ENCODE data around the gene WDR5. TPM values are rescaled to one million over a fixed set of nuclear protein-coding genes. Genes with fewer than 3 reads are reported as not detected.

WDR5 gene
- polyA plus RNA-seq, 1 of the 3 experiments (the other 2 are of a cell fraction), result 36.6 TPM

DNA sequence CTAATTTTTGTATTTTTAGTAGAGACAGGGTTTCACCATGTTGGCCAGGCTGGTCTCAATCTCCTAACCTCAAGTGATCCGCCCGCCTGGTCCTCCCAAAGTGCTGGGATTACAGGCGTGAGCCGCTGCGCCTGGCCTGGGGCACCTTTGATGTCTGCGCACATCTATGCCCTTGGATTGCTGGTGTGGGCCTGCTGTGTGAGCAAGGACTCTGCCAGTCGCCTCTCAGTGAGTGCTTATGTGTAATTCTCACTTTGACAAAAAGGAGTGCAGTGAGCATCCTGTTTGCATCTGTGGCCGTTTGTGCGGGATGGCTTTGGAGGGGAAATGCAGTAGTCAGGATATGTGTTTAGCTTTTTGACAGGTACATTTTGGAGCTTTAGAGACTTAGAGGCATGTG is 9.4 kb downstream of the WDR5 start:
- 97% methylated on average over 9 of the region's 9 CpGs for WGBS (ENCODE audit: low lambda C conversion rate)
- no peak for DNase-seq
- ChIA-PET CTCF (no interaction called here), POLR2A (no interaction called here)
- Histone ChIP-seq H3K4me3 (ENCODE audit: low read depth in 2 of 2, low read length in 1 of 2) (no peak overlapping the region), H3F3A (replicated peaks; ENCODE audit: insufficient read depth) (peaks cover 6% of the 10 kb centered on the region), H3K27me3 (ENCODE audit: insufficient read depth) (no peaks in the 10 kb centered on the region), H3K36me3 (replicated peaks in 1 of 2; ENCODE audit: control insufficient read depth in 1 of 2, insufficient read depth in 2 of 2, low read length in 1 of 2) (peaks cover 21 to 68% of the 10 kb centered on the region in 2 experiments), H3K9me3 (no peaks in the 10 kb centered on the region), H3K9me2 (no peaks in the 10 kb centered on the region), H3K9ac (no peak overlapping the region), H3K79me2 (ENCODE audit: insufficient read depth) (peaks cover 9% of the 10 kb centered on the region; the same call in 1 of the 2 replicates), H3K4me1 (ENCODE audit: control insufficient read depth in 1 of 2, insufficient read depth in 2 of 2, low read depth in 1 of 2, low read length in 1 of 2) (peaks cover 0 to 5% of the 10 kb centered on the region in 2 experiments; a peak in 1 of 4 replicates), H4K20me1 (ENCODE audit: insufficient read depth) (peaks cover 4% of the 10 kb centered on the region; the same call in 1 of the 2 replicates), H3K4me2 (no peak overlapping the region), H3K27ac (ENCODE audit: low read depth in 2 of 2, low read length in 1 of 2) (no peak overlapping the region), H2AFZ (ENCODE audit: low read depth) (no peak overlapping the region)
- TF ChIP-seq USF1 (IDR thresholded peaks at IDR 0.05; ENCODE audit: borderline replicate concordance, low read depth) (no peak), USF2 (IDR thresholded peaks at IDR 0.05; ENCODE audit: borderline replicate concordance, low read depth, low read length) (no peak), EP300 (IDR thresholded peaks at IDR 0.05; ENCODE audit: borderline replicate concordance in 1 of 2, low read depth in 1 of 2, low read length in 1 of 2) (no peak), JUND (IDR thresholded peaks at IDR 0.05) (no peak), RFX5 (IDR thresholded peaks at IDR 0.05; ENCODE audit: low read length) (no peak), FOSL2 (IDR thresholded peaks at IDR 0.05; ENCODE audit: borderline replicate concordance, low read depth) (no peak), ZBTB33 (IDR thresholded peaks at IDR 0.05; ENCODE audit: borderline replicate concordance, low read depth) (no peak), MXI1 (IDR thresholded peaks at IDR 0.05; ENCODE audit: low read depth, low read length) (no peak), RCOR1 (IDR thresholded peaks at IDR 0.05; ENCODE audit: low read length) (no peak)
- TF ChIP-seq, protein P1, sequence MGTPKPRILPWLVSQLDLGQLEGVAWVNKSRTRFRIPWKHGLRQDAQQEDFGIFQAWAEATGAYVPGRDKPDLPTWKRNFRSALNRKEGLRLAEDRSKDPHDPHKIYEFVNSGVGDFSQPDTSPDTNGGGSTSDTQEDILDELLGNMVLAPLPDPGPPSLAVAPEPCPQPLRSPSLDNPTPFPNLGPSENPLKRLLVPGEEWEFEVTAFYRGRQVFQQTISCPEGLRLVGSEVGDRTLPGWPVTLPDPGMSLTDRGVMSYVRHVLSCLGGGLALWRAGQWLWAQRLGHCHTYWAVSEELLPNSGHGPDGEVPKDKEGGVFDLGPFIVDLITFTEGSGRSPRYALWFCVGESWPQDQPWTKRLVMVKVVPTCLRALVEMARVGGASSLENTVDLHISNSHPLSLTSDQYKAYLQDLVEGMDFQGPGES (IDR thresholded peaks at IDR 0.05; ENCODE audit: low read depth, low read length), result no peak
